Activated CD4-positive, CD25-positive, alpha-beta regulatory T cell (primary cell): ENCODE data around the gene RBMS3.

Experiments used
- DNase-seq, 4 experiments: peaks; one replicate each; lab custom pipeline; 2025; lab: John Stamatoyannopoulos, UW

The RBMS3 gene

DNA sequence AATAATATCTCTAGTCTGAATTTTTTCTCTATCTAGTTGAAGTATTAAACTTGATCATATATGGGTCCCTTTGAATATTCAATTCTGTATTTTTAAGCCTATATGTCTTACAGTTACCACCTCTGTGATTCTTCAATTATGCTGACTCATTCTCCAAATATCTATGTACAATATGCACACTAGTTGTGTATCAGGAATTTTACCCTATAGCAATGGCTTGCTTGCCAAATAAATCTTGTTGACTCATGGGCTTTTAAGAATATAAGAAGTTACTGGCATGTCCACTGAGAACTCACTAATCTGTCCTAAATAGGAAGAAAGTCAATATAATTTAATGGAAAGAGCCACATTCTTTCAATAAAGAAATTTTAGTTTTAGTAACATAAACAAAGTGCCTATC lies 656.3 kb downstream of the RBMS3 start:
- DNase-seq, result no peak

DNA sequence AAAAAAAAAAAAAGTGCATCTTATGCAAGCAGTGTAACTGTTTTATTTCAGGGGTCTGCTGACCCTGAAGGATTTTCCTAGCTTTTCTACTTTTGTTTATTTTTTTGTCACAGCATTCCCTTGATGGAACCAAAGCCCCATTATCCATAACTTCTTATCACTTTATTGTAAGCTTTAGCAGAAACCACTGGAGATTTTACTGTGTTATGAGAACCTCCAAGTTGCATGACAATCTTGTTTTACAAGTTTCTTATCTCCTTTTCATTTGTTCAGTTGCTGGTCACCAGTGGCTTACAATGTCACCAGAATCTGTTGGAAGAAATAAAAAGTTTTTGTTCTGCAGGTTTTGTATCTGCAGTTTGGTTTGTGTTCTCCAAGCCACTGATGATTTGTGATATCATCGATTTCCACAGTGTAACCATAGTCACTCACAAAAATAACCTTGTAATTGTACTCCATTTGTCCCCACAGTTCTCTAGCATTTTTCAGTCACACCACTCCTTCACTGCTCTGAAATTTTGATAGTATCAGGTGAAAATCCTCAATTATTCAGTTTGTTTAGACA lies 660.0 kb downstream of the RBMS3 start:
- DNase-seq, result no peak

DNA sequence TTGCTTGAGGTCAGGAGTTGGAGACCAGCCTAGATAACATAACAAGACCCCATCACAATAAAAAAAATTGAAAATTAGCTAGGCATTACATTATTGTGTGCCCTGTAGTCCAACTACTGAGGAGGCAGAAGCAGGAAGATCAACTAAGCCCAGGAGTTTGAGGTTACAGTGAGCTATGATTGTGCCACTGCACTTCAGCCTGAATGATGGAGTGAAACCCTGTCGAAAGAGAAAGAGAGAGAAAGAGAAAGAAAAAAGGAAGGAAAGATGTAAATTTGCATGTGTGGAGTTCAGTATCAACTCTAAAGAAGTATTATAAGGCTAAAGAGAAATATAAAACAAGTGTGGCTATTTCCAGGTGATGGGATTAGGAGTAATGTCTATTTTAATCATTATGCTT lies 661.4 kb downstream of the RBMS3 start:
- no peak for DNase-seq

DNA sequence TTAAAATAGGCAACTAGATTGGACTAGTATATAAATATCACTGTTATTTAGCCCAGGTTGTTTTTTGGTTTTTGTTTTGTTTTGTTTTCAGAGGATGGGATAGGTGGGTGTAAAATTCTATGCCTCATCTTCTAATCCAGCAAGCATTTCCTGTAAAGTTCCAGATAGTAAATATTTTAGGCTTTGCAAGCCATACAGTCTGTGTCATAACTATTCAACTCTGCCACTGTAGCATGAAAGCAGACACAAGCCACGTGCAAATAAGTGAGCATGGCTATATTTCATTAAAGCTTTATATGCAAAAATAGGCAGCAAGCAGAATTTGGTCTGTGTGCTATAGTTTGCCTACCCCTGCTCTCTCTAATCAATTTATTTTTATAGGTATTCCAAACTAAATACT lies 668.3 kb downstream of the RBMS3 start:
- DNase-seq, result no peak

DNA sequence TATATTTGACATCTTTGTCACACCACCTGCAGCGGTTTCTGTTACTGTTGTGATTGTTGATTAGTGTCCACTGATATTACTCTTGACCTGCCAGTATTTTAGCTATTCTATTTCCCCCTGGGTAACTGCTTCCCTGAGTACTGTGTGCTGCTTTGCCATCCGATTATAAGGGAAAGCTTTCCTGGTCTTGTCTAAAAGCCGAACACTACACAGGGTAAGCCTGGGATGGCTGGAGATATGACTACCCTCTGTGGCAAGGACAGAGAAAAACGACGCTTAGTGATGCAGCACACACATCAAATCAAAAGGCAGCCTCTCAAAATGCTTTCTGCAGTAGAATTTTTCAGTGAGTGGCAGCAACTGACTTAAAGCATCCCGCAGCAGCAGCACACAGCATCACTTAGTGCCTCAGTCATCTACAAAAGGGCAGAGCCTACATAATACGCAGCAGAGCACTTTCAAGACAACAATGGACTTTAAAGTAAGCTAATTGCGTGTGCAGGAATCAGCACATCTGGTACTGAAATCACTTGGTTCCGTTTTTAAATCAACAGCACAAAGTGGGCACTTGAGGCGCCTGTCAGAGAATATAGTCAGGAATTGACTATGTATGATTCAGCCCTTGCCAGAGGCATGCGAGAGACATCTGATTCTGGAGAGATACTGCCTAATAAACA lies 669.2 kb downstream of the RBMS3 start:
- no peak for DNase-seq

DNA sequence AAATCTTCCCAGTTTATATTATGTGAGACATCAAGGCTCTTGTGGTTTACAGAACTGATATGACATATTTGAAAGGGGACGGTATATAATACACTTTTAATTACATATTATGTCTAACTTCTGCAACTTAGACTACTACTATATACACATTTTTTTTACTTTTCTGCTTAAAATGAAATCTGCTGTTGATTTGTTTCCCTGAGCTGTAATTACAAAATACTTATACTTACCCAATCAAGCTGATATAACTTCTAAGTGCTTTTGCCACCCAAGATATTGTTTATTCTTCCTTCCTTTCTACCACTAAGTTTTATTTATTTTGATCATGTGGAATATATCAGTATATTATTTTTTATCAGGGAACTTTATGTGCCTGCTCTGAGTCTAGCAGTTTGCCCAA lies 671.6 kb downstream of the RBMS3 start:
- no peak for DNase-seq

DNA sequence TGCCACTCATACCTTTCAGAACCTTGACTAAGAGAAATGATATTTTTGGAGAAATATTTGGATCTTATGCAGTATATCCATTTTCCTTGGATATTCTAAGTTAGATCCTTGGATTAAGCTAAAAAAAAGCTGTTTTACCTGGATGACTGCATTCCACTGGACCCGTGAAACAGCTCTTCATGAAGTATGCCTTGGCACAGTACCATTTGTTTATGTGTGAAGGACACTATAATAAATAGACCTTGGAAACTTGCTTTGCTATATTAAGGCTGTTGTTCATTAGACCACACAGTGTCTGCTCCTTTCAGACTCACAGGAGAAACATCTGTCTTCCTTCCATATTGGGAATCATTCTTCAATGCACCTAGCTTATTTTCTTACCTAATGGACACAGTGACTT lies 674.5 kb downstream of the RBMS3 start:
- DNase-seq, result no peak

DNA sequence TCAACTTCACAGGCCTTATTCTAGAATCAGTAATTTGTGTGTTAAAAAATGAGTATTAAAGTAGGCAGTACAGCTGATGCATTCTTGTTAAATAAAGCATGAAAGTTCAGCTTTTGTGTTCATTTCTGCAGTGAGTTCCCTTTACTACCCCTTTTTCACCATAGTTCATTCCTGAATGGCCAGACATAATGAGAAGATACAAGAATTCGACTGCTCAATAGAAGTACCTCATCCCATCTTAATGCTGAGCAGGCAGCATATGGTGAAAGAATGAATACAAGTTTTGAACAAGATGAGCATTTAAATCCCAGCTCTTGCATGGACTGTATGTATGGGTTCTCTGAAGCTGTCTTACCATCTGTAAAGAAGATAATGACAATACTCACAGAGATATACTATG lies 677.9 kb downstream of the RBMS3 start:
- DNase-seq, result no peak

DNA sequence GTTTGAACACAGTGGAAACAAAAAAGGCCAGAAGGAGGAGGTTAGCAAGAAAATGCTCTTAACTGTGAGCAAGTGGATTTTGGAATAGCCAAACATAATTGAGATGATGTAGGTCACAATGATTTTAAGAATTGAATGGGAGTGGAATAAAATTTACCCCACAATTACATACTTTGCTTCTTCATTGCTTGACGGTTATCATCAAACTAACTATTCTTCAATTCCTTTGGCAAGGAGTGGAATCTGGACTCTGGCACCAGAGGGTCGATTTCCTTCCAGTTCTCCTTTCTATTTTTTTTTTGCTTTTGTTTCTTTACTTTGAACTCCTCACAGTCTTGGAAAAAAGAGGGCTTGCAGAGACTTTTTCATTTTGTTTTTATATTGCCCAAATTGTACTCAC lies 691.0 kb downstream of the RBMS3 start:
- no peak for DNase-seq

DNA sequence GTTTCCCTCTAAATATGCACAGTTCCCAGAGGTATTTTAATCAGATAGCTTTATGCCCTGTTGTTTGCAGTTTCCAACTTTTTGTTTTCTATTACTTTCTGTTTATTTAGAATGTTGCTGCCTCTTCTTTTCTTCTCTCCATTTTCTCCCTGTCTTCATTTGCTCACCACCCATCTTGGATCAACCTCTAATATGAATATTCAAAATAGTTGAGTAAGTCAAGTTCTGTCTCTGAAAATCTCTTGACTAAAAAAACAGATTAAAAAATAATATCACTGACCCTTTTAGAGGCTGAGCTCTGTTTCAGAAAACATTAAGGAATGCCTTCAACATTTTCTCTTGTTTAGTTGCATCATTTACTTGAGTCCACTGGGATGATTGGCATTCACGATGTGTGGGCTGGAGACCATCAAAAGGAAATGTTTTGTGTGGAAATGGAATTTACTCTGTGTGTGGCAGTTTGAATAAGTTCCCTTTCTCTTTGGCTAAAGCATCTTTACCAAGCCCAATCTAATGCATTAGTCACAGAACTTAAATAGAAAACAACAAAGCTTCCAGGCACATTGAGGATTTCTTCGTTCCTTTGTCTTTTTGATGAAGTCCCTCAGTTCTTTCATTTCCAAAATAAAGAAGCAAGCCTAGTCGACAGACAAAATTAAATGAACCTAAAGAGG lies 691.6 kb downstream of the RBMS3 start:
- DNase-seq, result no peak

DNA sequence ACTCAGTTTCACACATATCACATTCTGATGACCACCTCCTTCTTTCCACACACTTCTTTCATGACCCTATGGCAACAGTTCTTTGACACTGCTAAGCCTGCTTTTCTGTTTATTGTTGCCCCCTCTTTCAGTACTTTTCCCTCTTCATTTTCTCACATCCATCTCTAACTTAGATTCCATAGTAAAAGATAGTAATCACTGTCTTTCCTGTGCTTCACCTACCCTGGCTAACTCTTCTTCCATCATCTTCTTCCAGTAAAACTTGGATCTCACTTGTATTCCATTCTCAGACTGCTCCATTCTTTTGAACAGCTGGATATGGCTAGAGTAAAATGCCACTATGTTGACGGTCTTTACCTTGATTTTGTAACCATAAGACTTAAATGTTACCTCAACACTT lies 692.9 kb downstream of the RBMS3 start:
- DNase-seq, result no peak

DNA sequence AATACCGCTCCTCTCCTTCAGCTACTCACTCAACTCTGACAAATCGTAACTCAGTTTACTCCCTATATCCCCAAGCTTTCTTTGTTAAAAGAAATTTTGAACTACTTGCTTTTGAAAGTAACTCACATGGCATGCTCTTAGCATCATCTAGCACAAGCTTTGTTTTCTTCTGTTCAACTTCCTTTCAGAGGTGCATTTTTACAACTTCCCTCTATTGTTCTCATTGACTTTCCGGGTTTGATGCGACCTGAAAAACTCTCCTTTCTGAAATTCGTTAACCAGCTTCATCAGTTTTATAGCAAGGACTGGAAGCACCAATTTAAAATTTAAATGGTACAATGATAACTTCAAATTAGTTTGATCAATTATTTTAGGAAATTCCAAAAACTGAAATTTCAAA lies 696.0 kb downstream of the RBMS3 start:
- no peak for DNase-seq

DNA sequence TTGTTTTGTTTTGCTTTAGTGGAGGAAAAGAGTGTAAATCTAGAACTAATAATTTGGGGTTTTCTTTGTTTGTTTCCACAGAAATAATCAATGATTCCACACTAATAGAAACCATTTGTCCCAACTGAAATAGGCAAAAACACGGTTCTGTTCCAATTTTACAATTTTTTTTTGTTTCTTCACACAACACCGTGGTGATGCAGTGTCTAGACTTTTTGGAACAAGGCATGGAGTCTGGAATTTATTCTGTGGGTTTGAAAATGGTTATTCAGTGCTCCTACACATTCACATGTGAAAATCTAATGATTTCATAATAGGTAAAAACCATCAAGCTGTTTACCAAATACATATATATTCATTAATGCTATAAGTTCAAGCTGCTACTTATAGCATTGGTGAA lies 696.5 kb downstream of the RBMS3 start:
- DNase-seq, result no peak

DNA sequence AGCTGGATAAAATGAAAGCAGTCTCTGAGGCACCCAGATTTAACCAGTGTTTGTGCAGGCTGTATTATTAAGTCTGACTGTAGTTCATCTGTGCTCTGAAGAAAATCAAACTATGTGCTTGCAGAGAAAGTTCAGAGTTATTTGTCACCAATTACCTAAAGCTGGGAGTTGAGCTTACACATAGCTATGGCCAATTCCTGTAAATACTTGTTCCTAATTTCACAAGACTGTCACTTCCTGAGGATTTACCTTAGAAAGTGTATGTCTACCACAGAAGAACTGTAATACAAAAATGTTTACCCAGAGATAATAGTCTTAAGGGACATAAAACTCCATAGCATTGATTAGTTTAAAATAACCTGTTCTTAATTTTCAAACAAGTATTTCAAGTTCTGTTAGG lies 697.2 kb downstream of the RBMS3 start:
- no peak for DNase-seq

DNA sequence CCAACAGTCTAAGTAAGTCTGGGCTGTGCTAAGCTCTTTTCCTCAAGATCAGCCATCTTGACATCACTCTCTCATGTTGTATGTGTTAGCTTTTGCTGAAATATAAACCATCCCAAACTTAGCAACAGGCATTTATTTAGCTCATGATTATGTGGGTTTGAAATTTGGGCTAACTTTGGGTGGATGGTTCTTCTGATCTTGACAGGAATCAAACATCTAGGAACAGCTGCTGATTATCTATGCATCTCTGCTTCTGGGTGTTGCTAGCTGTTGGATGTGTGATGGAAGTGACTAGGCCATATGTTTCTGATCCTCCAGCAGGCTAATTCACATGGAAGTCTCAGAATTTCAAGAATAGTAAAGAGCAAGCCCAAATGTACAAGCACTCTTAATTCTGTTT lies 710.3 kb downstream of the RBMS3 start:
- DNase-seq, result no peak

DNA sequence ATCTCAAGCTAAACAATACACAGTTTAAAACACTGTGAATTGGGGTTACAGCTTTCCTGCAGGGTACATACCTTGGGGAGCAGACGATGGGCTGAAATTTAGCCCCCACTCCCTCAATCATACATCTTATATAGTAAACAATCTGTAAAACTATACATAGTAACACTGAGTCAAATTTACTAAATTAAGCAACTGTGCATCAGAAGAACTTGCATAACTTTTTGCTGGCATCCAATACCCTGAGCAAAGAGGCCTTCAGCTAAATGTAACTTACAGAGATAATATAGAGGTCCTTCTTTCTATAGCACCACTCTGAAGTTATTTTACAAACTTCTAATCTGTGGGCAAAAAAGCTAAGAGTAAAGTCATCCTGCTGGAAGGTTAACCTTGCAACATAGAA lies 721.9 kb downstream of the RBMS3 start:
- no peak for DNase-seq

DNA sequence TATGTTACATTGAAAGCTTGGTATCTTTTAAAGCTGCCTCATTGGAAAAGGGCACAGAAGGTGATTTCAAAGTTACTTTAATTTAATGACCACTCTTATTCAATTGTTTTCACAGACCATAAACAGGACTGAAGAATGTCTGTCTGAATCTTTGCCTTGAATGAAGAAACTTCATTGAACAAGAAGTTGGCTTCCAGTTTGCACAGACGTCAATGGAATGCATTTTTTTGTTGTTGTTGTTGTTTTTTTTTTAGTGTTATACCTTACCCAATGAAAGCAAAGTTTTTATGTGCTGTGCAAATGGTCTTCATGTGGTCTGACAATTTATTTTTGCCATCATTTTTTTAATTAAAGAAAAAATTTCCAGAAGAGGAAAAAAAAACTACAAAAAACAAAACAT lies 722.9 kb downstream of the RBMS3 start:
- no peak for DNase-seq

DNA sequence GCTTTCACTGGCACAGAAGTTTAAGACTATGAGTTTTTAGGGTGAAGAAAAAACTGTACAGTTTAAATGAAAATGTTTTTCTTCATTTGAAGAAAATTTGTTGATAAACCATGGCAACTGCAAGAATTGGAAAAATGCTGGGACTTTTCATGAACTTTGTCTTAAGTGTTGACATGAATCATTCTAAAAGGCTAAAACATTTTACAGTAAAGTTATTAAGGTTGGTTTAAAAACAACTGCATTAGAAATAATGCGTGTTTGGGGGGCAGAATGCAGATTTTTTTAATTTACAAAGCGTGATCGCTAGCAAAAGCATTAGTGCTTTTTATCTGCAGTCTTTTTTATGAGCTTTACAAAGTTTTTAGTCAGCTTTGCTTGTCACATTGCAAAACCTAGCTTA lies 723.6 kb downstream of the RBMS3 start:
- DNase-seq, result no peak

DNA sequence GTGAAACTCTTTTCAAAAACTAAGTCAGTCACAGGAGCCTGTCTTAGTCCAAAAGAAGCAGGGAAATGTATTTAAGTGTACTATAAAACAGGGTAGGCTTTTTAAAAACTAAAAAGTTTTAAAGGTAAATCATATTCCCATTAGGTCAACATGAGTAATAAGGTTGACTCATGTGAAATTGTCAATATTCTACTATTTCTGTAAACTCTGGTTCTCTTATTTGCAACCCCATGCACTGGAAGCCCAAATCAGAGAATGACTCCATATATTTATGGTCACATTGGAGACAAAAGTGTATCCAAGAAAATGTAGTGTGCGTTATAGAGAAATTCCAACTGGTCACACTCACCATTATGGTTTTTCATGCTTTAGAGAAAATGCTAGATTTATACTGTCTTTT lies 725.2 kb downstream of the RBMS3 start:
- DNase-seq, result no peak

DNA sequence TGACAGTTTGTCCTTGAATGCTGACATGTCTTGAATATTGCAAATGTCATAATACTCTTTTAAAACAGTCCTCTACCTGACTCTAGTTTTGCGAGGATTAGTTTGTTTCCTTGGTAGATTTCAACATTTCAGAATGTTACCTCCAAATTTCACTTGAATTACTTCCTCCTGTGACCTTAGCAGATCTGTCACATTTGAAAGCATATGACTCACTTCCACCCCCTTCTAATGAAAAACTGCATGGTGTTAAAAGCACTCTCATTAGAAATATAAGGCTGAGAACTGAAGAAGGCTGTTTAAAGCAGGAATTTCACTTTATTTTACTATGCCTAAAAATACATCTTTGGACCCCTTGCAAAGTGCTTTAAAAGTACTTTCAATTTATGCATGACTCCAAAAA lies 726.8 kb downstream of the RBMS3 start:
- no peak for DNase-seq

DNA sequence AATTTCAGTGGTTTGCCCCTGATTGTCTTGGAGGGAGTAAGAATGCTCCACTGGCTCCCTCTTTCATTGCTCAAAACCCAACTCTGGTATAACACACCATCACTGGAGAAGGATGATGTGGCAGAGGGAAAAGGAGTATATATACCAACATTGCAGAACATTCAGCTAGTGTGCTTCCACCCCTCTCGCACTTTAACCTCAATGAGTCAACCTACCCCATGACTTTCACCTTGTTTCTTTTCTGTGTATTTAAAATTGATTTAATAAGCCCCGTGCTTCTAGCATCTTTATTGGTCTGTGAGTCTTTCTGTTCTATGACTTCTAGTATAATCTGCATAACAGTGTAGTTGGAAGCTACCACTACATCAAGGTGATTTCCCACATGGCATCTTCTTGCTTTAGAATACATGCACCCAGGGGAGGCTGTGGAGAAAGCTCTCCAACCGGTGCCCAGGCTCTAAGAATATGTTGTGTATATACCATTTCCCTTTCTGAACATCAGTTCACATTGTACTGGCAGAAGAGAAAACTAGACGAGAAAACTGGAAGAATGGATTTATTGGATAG lies 730.4 kb downstream of the RBMS3 start:
- DNase-seq, result no peak

DNA sequence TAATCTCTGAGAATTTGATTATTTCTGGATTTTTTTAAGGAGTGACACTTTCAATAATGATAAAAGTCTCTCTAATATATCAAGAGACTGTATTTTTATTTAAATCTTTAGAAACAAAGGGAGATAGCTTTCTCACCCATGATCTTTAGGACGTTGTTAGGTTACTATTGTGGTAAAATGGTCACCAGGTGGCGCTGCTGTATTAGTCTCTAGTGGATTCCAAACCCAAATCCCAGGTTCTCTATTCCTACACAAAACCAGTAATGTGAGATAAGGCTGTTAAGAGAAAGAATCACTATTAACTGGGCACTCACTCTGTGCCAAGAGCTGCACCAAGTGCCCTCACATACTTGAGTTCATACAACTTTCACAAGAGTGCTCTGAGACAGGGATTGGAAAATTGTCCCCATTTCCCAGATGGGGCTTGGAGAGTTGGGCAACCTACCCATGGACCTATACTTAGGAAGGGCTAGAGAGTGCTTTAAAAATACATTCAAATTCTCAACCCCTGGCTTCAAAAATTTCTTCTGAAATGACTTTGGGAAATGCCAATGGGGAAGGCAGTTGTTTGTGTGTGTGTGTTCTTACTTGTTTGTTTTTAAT lies 732.2 kb downstream of the RBMS3 start:
- peak in 3 of 4 experiments; percentile 0 to 30 (median 3) for DNase-seq

DNA sequence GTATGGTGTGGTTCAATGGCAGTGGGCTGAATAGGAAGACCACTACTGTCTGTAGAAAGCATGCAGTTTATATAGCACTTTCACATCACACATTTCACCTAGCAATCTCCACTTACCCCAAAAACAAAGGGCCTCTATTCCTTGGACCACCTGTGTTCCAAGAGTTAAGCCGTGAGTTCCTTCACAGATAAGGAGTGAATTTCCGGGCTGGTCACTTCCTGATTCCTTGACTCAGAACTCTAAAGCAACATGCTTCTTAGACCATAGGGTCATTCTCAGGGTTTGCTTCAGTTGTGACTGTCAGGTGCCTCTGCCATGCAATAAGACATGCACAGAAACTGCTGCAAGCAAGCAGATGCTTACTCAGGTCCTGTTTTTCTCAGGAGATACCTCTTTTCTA lies 737.0 kb downstream of the RBMS3 start:
- DNase-seq, result no peak
